Nephron progenitor cell (in vitro differentiated cells): ENCODE data around the gene NGEF.

ENCODE experiments used
- DNase-seq: peaks from one replicate; pipeline ENCODE4 v3.0.0; 2021
- H3K27ac Mint-ChIP-seq: 2 replicates; pipeline ENCODE4 v1.8.0; 2021; ENCODE audit warnings: mild to moderate bottlenecking, moderate library complexity, mixed read lengths
- H3K27me3 Mint-ChIP-seq: 2 replicates; pipeline ENCODE4 v1.8.0; 2021; ENCODE audit warnings: mild to moderate bottlenecking, low read depth, mixed read lengths; ENCODE audit not compliant: poor library complexity
- H3K36me3 Mint-ChIP-seq: 2 replicates; pipeline ENCODE4 v1.8.0; 2021; ENCODE audit warnings: low read depth, mixed read lengths
- H3K4me1 Mint-ChIP-seq: 2 replicates; pipeline ENCODE4 v1.8.0; 2021; ENCODE audit warnings: mixed read lengths
- H3K4me3 Mint-ChIP-seq: 2 replicates; pipeline ENCODE4 v1.8.0; 2021; ENCODE audit warnings: mild to moderate bottlenecking, moderate library complexity, mixed read lengths
- H3K9me3 Mint-ChIP-seq: 2 replicates; pipeline ENCODE4 v1.8.0; 2021; ENCODE audit warnings: mild to moderate bottlenecking, moderate library complexity, mixed read lengths
- TF ChIP-seq, protein P1 (sequence below): fragments of 200-600 bp; sonication (generic); IDR thresholded peaks from 2 replicates; pipeline ENCODE4 v1.5.0; 2021; ENCODE audit warnings: antibody characterized with exemption

Gene NGEF

DNA sequence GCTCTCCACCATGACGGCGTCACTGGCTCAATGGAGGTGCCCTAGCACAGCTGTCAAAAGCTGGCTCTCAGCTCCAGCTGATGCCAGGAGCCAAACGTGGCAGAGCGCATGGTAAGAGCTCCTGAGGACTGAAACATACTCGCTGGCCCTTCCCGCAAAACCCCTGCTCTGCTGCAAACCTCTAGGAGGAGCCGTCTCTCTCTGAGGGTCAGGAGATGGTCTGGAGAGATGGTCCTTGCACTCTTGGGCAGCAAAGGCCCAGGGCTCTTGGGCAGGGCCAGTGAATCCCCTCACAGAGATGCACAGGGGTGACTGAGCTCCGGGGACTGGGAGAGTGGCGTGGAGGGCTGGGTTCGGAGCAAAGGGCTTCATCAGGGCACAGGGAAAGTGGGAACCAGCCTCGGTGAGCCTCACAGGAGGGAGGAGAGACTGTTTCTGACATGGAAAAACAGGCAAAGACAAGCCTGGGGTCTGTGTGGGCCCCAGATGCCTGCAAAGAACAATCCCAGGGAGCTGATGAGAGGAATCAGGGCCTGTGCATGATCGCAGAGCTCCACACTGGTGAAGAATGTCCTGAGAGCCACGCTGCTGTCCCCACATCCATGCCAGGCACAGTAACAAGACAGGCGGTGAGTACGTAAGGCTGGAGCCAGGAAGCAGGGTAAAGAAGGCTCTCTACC, 125.7 kb downstream of the NGEF start:
- H3K27ac Mint-ChIP-seq = no peak overlapping the region
- H3K36me3 Mint-ChIP-seq = no peaks in the 10 kb centered on the region
- H3K9me3 Mint-ChIP-seq = no peaks in the 10 kb centered on the region
- H3K27me3 Mint-ChIP-seq = peaks cover 9% of the 10 kb centered on the region
- DNase-seq = no peak
- TF ChIP-seq, protein P1, sequence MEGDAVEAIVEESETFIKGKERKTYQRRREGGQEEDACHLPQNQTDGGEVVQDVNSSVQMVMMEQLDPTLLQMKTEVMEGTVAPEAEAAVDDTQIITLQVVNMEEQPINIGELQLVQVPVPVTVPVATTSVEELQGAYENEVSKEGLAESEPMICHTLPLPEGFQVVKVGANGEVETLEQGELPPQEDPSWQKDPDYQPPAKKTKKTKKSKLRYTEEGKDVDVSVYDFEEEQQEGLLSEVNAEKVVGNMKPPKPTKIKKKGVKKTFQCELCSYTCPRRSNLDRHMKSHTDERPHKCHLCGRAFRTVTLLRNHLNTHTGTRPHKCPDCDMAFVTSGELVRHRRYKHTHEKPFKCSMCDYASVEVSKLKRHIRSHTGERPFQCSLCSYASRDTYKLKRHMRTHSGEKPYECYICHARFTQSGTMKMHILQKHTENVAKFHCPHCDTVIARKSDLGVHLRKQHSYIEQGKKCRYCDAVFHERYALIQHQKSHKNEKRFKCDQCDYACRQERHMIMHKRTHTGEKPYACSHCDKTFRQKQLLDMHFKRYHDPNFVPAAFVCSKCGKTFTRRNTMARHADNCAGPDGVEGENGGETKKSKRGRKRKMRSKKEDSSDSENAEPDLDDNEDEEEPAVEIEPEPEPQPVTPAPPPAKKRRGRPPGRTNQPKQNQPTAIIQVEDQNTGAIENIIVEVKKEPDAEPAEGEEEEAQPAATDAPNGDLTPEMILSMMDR = no peak
- peaks cover 35% of the 10 kb centered on the region for H3K4me1 Mint-ChIP-seq
- no peak overlapping the region for H3K4me3 Mint-ChIP-seq

DNA sequence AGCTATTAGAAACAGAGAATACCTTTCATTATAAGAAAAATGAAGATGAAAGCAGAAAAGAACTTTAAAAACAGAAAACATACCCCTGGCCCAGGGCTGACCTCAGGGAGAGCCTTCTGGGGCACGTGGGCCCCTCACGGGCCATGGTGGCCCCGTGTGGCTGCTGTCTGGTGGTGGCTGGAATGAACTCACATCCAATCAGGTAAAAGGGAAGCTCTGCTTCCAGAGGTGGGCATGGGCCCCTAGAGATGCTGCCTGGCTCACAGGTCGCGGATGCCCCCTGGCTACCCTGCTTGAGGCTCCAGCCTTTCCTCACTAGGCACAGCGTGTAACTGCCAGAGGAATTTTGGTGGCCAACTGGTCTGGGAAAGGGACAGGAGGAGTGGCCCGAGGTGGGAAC, 126.4 kb downstream of the NGEF start:
- H3K36me3 Mint-ChIP-seq = no peaks in the 10 kb centered on the region
- peaks cover 9% of the 10 kb centered on the region for H3K27me3 Mint-ChIP-seq
- H3K27ac Mint-ChIP-seq = no peak overlapping the region
- TF ChIP-seq, protein P1 = no peak
- H3K9me3 Mint-ChIP-seq = no peaks in the 10 kb centered on the region
- H3K4me3 Mint-ChIP-seq = no peak overlapping the region
- no peak for DNase-seq
- H3K4me1 Mint-ChIP-seq = peaks cover 28% of the 10 kb centered on the region

DNA sequence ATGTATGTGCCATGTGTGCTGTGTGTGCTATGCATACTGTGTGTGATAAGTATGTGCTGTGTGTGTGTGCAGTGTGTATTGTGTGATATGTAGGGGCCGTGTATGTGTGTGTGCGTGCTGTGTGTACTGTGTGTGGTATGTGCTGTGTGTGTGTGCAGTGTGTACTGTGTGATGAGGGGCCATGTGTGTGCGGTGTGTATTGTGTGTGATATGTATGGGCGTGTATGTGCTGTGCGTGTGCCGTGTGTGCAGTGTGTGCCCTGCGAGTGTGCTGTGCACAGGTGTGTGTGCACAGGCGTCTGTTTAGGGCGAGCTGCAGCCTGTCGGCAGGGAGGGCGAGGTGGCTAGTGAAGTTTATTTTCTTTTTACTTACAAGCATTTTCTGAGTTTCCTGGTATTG, 126.9 kb downstream of the NGEF start:
- Mint-ChIP-seq H3K27me3 (peaks cover 9% of the 10 kb centered on the region), H3K36me3 (no peaks in the 10 kb centered on the region), H3K4me1 (peaks cover 27% of the 10 kb centered on the region), H3K9me3 (no peaks in the 10 kb centered on the region), H3K4me3 (no peak overlapping the region), H3K27ac (peak overlapping the region; percentile 79)
- TF ChIP-seq, protein P1 = no peak
- DNase-seq = no peak

DNA sequence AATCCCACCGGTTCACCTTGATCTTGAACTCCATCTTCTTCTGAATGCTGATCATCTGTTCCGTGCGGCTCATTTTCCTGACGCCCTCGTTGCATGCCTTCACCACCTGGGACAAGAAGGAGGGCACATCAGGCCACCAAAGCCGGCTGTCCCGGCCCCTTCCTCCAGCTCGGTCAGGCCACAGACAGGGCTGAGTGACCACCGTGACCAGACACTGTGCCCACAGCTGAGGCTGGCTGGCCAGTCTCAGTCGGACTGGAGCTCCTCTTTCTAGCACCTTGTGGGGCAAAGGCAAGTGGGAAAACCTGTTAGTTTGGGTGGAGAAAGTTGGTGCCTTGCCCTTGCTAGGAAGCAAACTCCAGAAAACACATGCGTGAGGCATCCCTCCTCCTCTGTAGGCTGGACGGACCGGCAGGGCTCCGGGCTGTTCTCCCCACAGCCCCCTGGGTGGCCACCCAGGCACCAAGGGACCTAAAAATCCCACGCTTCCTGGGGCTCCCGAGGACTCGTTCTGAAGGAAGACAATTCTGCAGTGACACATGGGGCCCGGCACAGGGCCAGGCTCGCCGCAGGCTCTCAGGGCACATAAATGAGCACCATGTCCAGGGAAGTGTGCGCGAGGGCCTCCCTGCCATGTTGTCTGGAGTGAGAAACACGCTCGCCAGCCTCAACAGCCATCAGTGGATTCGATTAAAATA, 127.6 kb downstream of the NGEF start:
- TF ChIP-seq, protein P1 = no peak
- H3K27me3 Mint-ChIP-seq = peaks cover 6% of the 10 kb centered on the region
- H3K36me3 Mint-ChIP-seq = no peaks in the 10 kb centered on the region
- H3K4me3 Mint-ChIP-seq = no peak overlapping the region
- H3K27ac Mint-ChIP-seq = peak overlapping the region; percentile 51
- H3K9me3 Mint-ChIP-seq = no peaks in the 10 kb centered on the region
- DNase-seq = no peak
- peaks cover 27% of the 10 kb centered on the region for H3K4me1 Mint-ChIP-seq

DNA sequence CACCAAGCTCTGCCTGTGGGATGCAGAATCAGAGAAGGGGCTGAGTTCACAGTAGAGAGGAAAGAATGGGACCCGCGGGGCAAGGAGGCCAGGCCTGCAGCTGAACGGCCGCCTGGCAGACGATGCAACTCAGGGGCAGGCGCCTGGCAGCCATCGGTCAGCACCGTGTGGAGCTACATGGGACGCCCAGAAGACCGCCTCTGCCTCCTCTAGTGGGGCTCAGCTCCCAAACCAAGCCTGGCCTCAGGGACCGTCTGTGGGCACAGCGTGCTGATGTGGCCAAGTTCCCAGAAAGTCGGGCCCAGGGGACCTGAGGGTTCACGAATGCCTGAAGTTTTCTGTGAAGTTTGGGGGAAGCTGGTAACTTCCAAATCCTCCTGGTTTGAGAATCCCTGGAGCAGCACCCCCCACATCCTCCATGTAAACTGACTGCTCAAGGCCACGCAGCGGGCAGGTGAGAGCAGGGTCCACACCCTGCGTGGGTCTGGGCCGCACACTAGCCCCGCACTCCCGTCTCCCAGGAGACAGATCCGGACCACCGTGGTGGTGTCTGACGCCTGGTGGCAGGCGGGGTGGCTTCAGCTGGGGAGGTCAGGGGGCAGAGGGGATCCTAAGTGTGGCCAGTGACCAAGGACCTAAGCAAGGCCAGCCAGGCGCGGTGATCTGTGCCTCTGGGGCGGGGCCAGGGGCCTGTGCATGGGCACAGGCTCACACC, 128.3 kb downstream of the NGEF start:
- H3K9me3 Mint-ChIP-seq = no peaks in the 10 kb centered on the region
- no peak for DNase-seq
- H3K4me1 Mint-ChIP-seq = peaks cover 29% of the 10 kb centered on the region
- TF ChIP-seq, protein P1 = no peak
- H3K4me3 Mint-ChIP-seq = no peak overlapping the region
- no peaks in the 10 kb centered on the region for H3K36me3 Mint-ChIP-seq
- no peak overlapping the region for H3K27ac Mint-ChIP-seq
- H3K27me3 Mint-ChIP-seq = peaks cover 4% of the 10 kb centered on the region
